Measurements from ENCODE around the gene EXOC4.

EXOC4 gene

DNA sequence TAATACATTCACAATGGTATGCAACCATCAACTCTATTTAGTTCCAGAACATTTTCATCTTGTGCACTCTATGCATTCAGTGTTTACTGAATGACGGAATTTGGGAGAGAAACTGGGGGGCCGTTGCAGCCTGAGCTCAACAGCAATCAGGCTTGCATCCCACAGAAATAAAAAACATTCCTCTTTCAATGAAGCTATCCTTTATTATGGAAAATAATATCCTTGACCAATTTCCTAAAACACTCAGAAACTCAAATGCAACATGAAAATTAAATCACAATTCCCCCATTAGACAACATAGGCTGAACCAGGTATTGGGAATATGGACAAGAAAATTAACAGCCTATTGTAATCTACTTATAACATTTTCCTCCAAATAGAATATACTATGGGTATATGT is 6.3 kb upstream of the EXOC4 start:
- DNase-seq, result no peak
- Histone ChIP-seq H3K4me1 (ENCODE audit: control insufficient read depth, low read depth, low read length) (no peaks in the 10 kb centered on the region), H3K18ac (ENCODE audit: low read length) (no peak overlapping the region), H3K27ac (ENCODE audit: low read depth, low read length) (no peak overlapping the region), H3K79me1 (ENCODE audit: low read length) (no peaks in the 10 kb centered on the region), H4K5ac (ENCODE audit: low read length) (no peak overlapping the region), H2BK5ac (ENCODE audit: low read length) (no peak overlapping the region), H3K23ac (ENCODE audit: low read length) (no peak overlapping the region), H2BK120ac (ENCODE audit: low read depth, low read length) (no peak overlapping the region), H4K8ac (ENCODE audit: low read depth, low read length) (no peak overlapping the region), H3K56ac (ENCODE audit: low read length) (no peak overlapping the region), H3K79me2 (ENCODE audit: control insufficient read depth, insufficient read depth, low read length) (no peaks in the 10 kb centered on the region), H2AK5ac (ENCODE audit: low read length) (no peak overlapping the region), H3K4me2 (ENCODE audit: low read length) (no peak overlapping the region), H3K9ac (ENCODE audit: low read length) (no peak overlapping the region), H2BK15ac (replicated peaks; ENCODE audit: low read depth) (no peak overlapping the region), H3K36me3 (ENCODE audit: control insufficient read depth, insufficient read depth, low read length) (no peaks in the 10 kb centered on the region), H3K4me3 (ENCODE audit: low read length) (no peak overlapping the region), H3K27me3 (ENCODE audit: insufficient read depth, low read length, poor library complexity) (no peaks in the 10 kb centered on the region), H3K4ac (ENCODE audit: low read depth, low read length) (no peak overlapping the region)
- WGBS (ENCODE audit: extremely low coverage, insufficient coverage, low lambda C conversion rate), result no CpG with 5 or more reads among the region's 2 CpGs

DNA sequence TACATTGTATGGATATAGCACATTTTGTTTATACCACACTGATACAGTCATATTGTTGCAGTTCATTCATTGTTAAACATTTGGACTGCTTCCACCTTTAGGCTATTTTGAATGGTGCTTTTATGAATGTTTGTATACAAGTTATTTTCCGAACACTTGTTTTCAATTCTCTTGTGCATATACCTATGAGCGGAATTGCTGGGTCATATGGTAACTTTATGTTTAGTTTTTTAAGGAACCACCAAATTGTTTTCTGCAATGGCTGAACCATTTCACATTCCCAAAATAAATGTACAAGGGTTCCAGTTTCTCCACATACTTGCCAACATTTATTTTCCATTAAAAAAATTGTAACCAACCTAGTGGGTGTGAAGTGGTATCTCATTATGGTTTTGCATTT is 4.0 kb upstream of the EXOC4 start:
- Histone ChIP-seq H2BK15ac (replicated peaks; ENCODE audit: low read depth) (no peak overlapping the region), H3K4ac (ENCODE audit: low read depth, low read length) (no peak overlapping the region), H2BK120ac (ENCODE audit: low read depth, low read length) (no peak overlapping the region), H3K79me2 (ENCODE audit: control insufficient read depth, insufficient read depth, low read length) (peaks cover 5% of the 10 kb centered on the region), H4K8ac (ENCODE audit: low read depth, low read length) (no peak overlapping the region), H3K27me3 (ENCODE audit: insufficient read depth, low read length, poor library complexity) (no peaks in the 10 kb centered on the region), H3K23ac (ENCODE audit: low read length) (no peak overlapping the region), H4K5ac (ENCODE audit: low read length) (no peak overlapping the region), H2AK5ac (ENCODE audit: low read length) (no peak overlapping the region), H3K4me2 (ENCODE audit: low read length) (no peak overlapping the region), H3K36me3 (ENCODE audit: control insufficient read depth, insufficient read depth, low read length) (no peaks in the 10 kb centered on the region), H3K9ac (ENCODE audit: low read length) (no peak overlapping the region), H3K4me1 (ENCODE audit: control insufficient read depth, low read depth, low read length) (no peaks in the 10 kb centered on the region), H3K18ac (ENCODE audit: low read length) (no peak overlapping the region), H3K56ac (ENCODE audit: low read length) (no peak overlapping the region), H3K27ac (ENCODE audit: low read depth, low read length) (no peak overlapping the region), H3K79me1 (ENCODE audit: low read length) (no peaks in the 10 kb centered on the region), H3K4me3 (ENCODE audit: low read length) (no peak overlapping the region), H2BK5ac (ENCODE audit: low read length) (no peak overlapping the region)
- DNase-seq, result no peak
- WGBS (ENCODE audit: extremely low coverage, insufficient coverage, low lambda C conversion rate), result no CpG with 5 or more reads among the region's 2 CpGs

GRCh38 chr7:133252506-133252857 is 396 bp upstream of the EXOC4 start:
- no peak for DNase-seq
- peaks cover 2% of the 10 kb centered on the region for H3K4me1 ChIP-seq (ENCODE audit: control insufficient read depth, low read depth, low read length)
- H3K27me3 ChIP-seq (ENCODE audit: insufficient read depth, low read length, poor library complexity), result no peaks in the 10 kb centered on the region
- H2BK120ac ChIP-seq (ENCODE audit: low read depth, low read length), result no peak overlapping the region
- H3K79me2 ChIP-seq (ENCODE audit: control insufficient read depth, insufficient read depth, low read length), result peaks cover 10% of the 10 kb centered on the region
- no peak overlapping the region for H3K27ac ChIP-seq (ENCODE audit: low read depth, low read length)
- no peak overlapping the region for H2BK15ac ChIP-seq (replicated peaks; ENCODE audit: low read depth)
- WGBS (ENCODE audit: extremely low coverage, insufficient coverage, low lambda C conversion rate), result no CpG with 5 or more reads among the region's 3 CpGs
- no peak overlapping the region for H3K4me3 ChIP-seq (ENCODE audit: low read length)
- H3K4me2 ChIP-seq (ENCODE audit: low read length), result no peak overlapping the region
- H3K23ac ChIP-seq (ENCODE audit: low read length), result no peak overlapping the region
- H3K4ac ChIP-seq (ENCODE audit: low read depth, low read length), result no peak overlapping the region
- no peak overlapping the region for H4K8ac ChIP-seq (ENCODE audit: low read depth, low read length)
- no peak overlapping the region for H3K56ac ChIP-seq (ENCODE audit: low read length)
- H2AK5ac ChIP-seq (ENCODE audit: low read length), result no peak overlapping the region
- no peak overlapping the region for H2BK5ac ChIP-seq (ENCODE audit: low read length)
- peaks cover 6% of the 10 kb centered on the region for H3K79me1 ChIP-seq (ENCODE audit: low read length)
- H4K5ac ChIP-seq (ENCODE audit: low read length), result no peak overlapping the region
- no peak overlapping the region for H3K18ac ChIP-seq (ENCODE audit: low read length)
- no peaks in the 10 kb centered on the region for H3K36me3 ChIP-seq (ENCODE audit: control insufficient read depth, insufficient read depth, low read length)
- H3K9ac ChIP-seq (ENCODE audit: low read length), result no peak overlapping the region

GRCh38 chr7:133253519-133253875 is 619 bp downstream of the EXOC4 start:
- Histone ChIP-seq H3K4me2 (ENCODE audit: low read length) (peak overlapping the region; percentile 82), H4K5ac (ENCODE audit: low read length) (peak overlapping the region; percentile 27), H3K36me3 (ENCODE audit: control insufficient read depth, insufficient read depth, low read length) (no peaks in the 10 kb centered on the region), H3K4ac (ENCODE audit: low read depth, low read length) (peak overlapping the region; percentile 77), H3K23ac (ENCODE audit: low read length) (no peak overlapping the region), H3K27ac (ENCODE audit: low read depth, low read length) (no peak overlapping the region), H3K56ac (ENCODE audit: low read length) (peak overlapping the region; percentile 88), H4K8ac (ENCODE audit: low read depth, low read length) (peak overlapping the region; percentile 79), H3K4me1 (ENCODE audit: control insufficient read depth, low read depth, low read length) (peaks cover 2% of the 10 kb centered on the region), H2BK15ac (replicated peaks; ENCODE audit: low read depth) (no peak overlapping the region), H3K79me1 (ENCODE audit: low read length) (peaks cover 10% of the 10 kb centered on the region), H2BK120ac (ENCODE audit: low read depth, low read length) (no peak overlapping the region), H3K9ac (ENCODE audit: low read length) (peak overlapping the region; percentile 71), H3K79me2 (ENCODE audit: control insufficient read depth, insufficient read depth, low read length) (peaks cover 15% of the 10 kb centered on the region), H3K27me3 (ENCODE audit: insufficient read depth, low read length, poor library complexity) (no peaks in the 10 kb centered on the region), H3K18ac (ENCODE audit: low read length) (peak overlapping the region; percentile 42), H3K4me3 (ENCODE audit: low read length) (peak overlapping the region; percentile 81), H2BK5ac (ENCODE audit: low read length) (no peak overlapping the region), H2AK5ac (ENCODE audit: low read length) (no peak overlapping the region)
- WGBS (ENCODE audit: extremely low coverage, insufficient coverage, low lambda C conversion rate), result no CpG with 5 or more reads among the region's 7 CpGs
- no peak for DNase-seq

DNA sequence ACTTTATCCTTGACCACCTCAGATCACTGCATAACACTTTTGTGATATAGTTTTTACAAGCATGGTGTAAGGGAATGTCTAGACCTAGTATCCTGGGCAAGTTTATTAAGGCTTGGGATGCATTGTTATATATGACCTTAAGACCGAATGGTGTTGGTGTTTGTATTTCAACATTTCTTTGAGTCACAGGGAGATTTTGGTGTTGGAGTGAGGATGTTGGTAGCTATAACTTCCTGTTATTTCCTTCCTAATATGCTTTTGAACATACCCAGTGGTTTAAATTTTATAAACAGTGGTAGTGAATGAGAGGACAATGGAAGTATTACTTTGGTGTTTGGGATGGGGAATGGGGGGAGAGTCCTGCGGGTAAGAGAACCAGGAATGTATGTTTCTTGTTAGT is 2.6 kb downstream of the EXOC4 start:
- Histone ChIP-seq H3K18ac (ENCODE audit: low read length) (no peak overlapping the region), H3K4me3 (ENCODE audit: low read length) (no peak overlapping the region), H3K9ac (ENCODE audit: low read length) (no peak overlapping the region), H4K8ac (ENCODE audit: low read depth, low read length) (no peak overlapping the region), H2AK5ac (ENCODE audit: low read length) (no peak overlapping the region), H3K27me3 (ENCODE audit: insufficient read depth, low read length, poor library complexity) (no peaks in the 10 kb centered on the region), H3K27ac (ENCODE audit: low read depth, low read length) (no peak overlapping the region), H2BK120ac (ENCODE audit: low read depth, low read length) (no peak overlapping the region), H3K56ac (ENCODE audit: low read length) (no peak overlapping the region), H4K5ac (ENCODE audit: low read length) (no peak overlapping the region), H2BK15ac (replicated peaks; ENCODE audit: low read depth) (no peak overlapping the region), H3K79me2 (ENCODE audit: control insufficient read depth, insufficient read depth, low read length) (peaks cover 15% of the 10 kb centered on the region), H2BK5ac (ENCODE audit: low read length) (no peak overlapping the region), H3K4me1 (ENCODE audit: control insufficient read depth, low read depth, low read length) (peaks cover 2% of the 10 kb centered on the region), H3K79me1 (ENCODE audit: low read length) (peaks cover 10% of the 10 kb centered on the region), H3K4me2 (ENCODE audit: low read length) (no peak overlapping the region), H3K4ac (ENCODE audit: low read depth, low read length) (no peak overlapping the region), H3K23ac (ENCODE audit: low read length) (no peak overlapping the region), H3K36me3 (ENCODE audit: control insufficient read depth, insufficient read depth, low read length) (no peaks in the 10 kb centered on the region)
- DNase-seq, result no peak
- whole genome bisulfite sequencing (ENCODE audit: extremely low coverage, insufficient coverage, low lambda C conversion rate), result no CpG with 5 or more reads among the region's 2 CpGs

DNA sequence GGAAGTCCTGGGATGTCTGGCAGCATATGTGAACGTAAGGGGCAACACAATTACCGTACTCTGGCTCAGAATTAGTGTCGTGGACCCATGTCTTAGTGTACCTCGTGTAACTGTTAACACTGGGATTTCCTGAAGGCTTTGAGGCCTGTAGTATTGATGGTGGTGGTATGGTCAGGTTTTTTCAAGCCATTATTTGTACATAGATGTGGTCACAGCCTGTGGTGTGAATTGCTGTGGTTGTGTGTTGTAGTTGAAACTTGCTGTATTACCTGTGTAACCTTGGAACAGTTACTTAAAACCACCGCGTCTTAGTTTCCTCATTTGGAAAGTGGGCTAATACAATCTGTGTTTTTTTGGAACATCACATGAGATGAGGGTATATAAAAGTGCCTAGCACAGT is 5.3 kb downstream of the EXOC4 start:
- Histone ChIP-seq H3K27me3 (ENCODE audit: insufficient read depth, low read length, poor library complexity) (no peaks in the 10 kb centered on the region), H3K23ac (ENCODE audit: low read length) (no peak overlapping the region), H3K36me3 (ENCODE audit: control insufficient read depth, insufficient read depth, low read length) (no peaks in the 10 kb centered on the region), H3K79me1 (ENCODE audit: low read length) (peaks cover 13% of the 10 kb centered on the region), H2BK5ac (ENCODE audit: low read length) (no peak overlapping the region), H2AK5ac (ENCODE audit: low read length) (no peak overlapping the region), H3K27ac (ENCODE audit: low read depth, low read length) (no peak overlapping the region), H3K9ac (ENCODE audit: low read length) (no peak overlapping the region), H2BK15ac (replicated peaks; ENCODE audit: low read depth) (no peak overlapping the region), H3K56ac (ENCODE audit: low read length) (no peak overlapping the region), H4K8ac (ENCODE audit: low read depth, low read length) (no peak overlapping the region), H4K5ac (ENCODE audit: low read length) (peak overlapping the region; percentile 53), H3K4me2 (ENCODE audit: low read length) (no peak overlapping the region), H3K4me3 (ENCODE audit: low read length) (no peak overlapping the region), H3K18ac (ENCODE audit: low read length) (no peak overlapping the region), H3K4me1 (ENCODE audit: control insufficient read depth, low read depth, low read length) (peaks cover 2% of the 10 kb centered on the region), H3K79me2 (ENCODE audit: control insufficient read depth, insufficient read depth, low read length) (peaks cover 15% of the 10 kb centered on the region), H3K4ac (ENCODE audit: low read depth, low read length) (no peak overlapping the region), H2BK120ac (ENCODE audit: low read depth, low read length) (no peak overlapping the region)
- DNase-seq, result no peak
- WGBS (ENCODE audit: extremely low coverage, insufficient coverage, low lambda C conversion rate), result no CpG with 5 or more reads among the region's 6 CpGs
